GM18526 (cell line): Measurements from ENCODE around the gene SLC5A12.

Source experiments
- POLR2A ChIP-seq: IDR thresholded peaks from 3 replicates; pipeline ENCODE4 v1.6.1; 2011; ENCODE audit not compliant: insufficient read length; ENCODE audit errors: extremely low read depth

Gene SLC5A12

GRCh38 chr11:26721948-26722475 is at the start of gene SLC5A12:
Gene SLC5A12 (minus strand): TSS chr11:26722060. CDS start chr11:26721714, 346 bp downstream.
- no peak for TF ChIP-seq POLR2A

- TF ChIP-seq POLR2A = no peak
Measured at GRCh38 chr11:26769027-26769426, 47.2 kb upstream of the SLC5A12 start.

GRCh38 chr11:26767060-26767459 is 45.2 kb upstream of the SLC5A12 start:
- TF ChIP-seq POLR2A = no peak

GRCh38 chr11:26765323-26765722 is 43.5 kb upstream of the SLC5A12 start:
- no peak for TF ChIP-seq POLR2A

- no peak for TF ChIP-seq POLR2A
Measured at GRCh38 chr11:26764825-26765224, 43.0 kb upstream of the SLC5A12 start.

GRCh38 chr11:26764315-26764714 is 42.5 kb upstream of the SLC5A12 start:
- no peak for TF ChIP-seq POLR2A

- TF ChIP-seq POLR2A = no peak
Measured at GRCh38 chr11:26762089-26762488, 40.2 kb upstream of the SLC5A12 start.

- no peak for TF ChIP-seq POLR2A
Measured at GRCh38 chr11:26761361-26761809, 39.5 kb upstream of the SLC5A12 start.

GRCh38 chr11:26757995-26758394 is 36.1 kb upstream of the SLC5A12 start:
- TF ChIP-seq POLR2A = no peak

GRCh38 chr11:26755762-26756161 is 33.9 kb upstream of the SLC5A12 start:
- TF ChIP-seq POLR2A = no peak

- TF ChIP-seq POLR2A = no peak
Measured at GRCh38 chr11:26753723-26754504, 32.1 kb upstream of the SLC5A12 start.

- TF ChIP-seq POLR2A = no peak
Measured at GRCh38 chr11:26749927-26750326, 28.1 kb upstream of the SLC5A12 start.

GRCh38 chr11:26743622-26744021 is 21.8 kb upstream of the SLC5A12 start:
- TF ChIP-seq POLR2A = no peak

GRCh38 chr11:26742966-26743365 is 21.1 kb upstream of the SLC5A12 start:
- no peak for TF ChIP-seq POLR2A

GRCh38 chr11:26741036-26741435 is 19.2 kb upstream of the SLC5A12 start:
- no peak for TF ChIP-seq POLR2A

- no peak for TF ChIP-seq POLR2A
Measured at GRCh38 chr11:26739366-26740073, 17.7 kb upstream of the SLC5A12 start.
